SK-N-SH (cell line): ENCODE results near the gene PTPRG. TPM values are rescaled to one million over a fixed set of nuclear protein-coding genes. Genes with fewer than 3 reads are reported as not detected.

ENCODE experiments used
- CTCF ChIA-PET: fragments of 300-600, 350-600 bp; formaldehyde crosslinking; extraction: SDS; loops from one replicate; lab custom pipeline; 2021; lab: Yijun Ruan, JAX
- POLR2A ChIA-PET: fragments of 350-600 bp; sonication (Branson Sonifier 250); formaldehyde crosslinking; extraction: SDS; loops from one replicate; lab custom pipeline; 2020; ENCODE audit warnings: antibody characterized with exemption, inconsistent platforms; lab: Yijun Ruan, JAX
- DNase-seq: peaks from one replicate; pipeline ENCODE4 v3.0.0; 2012
- H2AFZ ChIP-seq: fragments of 200-600 bp; sonication (generic); 2 replicates; pipeline ENCODE4 v1.8.1; 2016; ENCODE audit warnings: antibody characterized with exemption, mild to moderate bottlenecking, low read depth
- H3F3A ChIP-seq: fragments of 200-600 bp; sonication (generic); replicated peaks from 2 replicates; pipeline ENCODE3; 2016; ENCODE audit warnings: antibody characterized with exemption, mild to moderate bottlenecking; ENCODE audit not compliant: insufficient read depth
- H3K27ac ChIP-seq, 2 experiments: fragments of 200-500 bp in 1 of 2; fragments of 200-600 bp in 1 of 2; sonication (Bioruptor generic) in 1 of 2; sonication (generic), shearing (Covaris generic) in 1 of 2; 2 replicates each; pipeline versions ENCODE4 v1.5.1 to v1.6.1; 2014 to 2016; ENCODE audit warnings: low read depth in 2 of 2, inconsistent platforms in 1 of 2, low read length in 1 of 2, mild to moderate bottlenecking in 1 of 2, mixed read lengths in 1 of 2
- H3K27me3 ChIP-seq: fragments of 200-600 bp; sonication (generic), shearing (Covaris generic); 2 replicates; pipeline ENCODE4 v1.6.1; 2016; ENCODE audit warnings: mixed run types; ENCODE audit not compliant: insufficient read depth
- H3K36me3 ChIP-seq, 2 experiments: fragments of 200-500 bp in 1 of 2; fragments of 200-600 bp in 1 of 2; sonication (Bioruptor generic) in 1 of 2; sonication (generic) in 1 of 2; replicated peaks in 1 of 2; 2 replicates each; pipeline versions ENCODE3 to v1.5.1; 2014 to 2016; ENCODE audit warnings: low read length in 1 of 2, mild to moderate bottlenecking in 1 of 2; ENCODE audit not compliant: insufficient read depth in 2 of 2, control insufficient read depth in 1 of 2
- H3K4me1 ChIP-seq, 2 experiments: fragments of 200-500 bp in 1 of 2; fragments of 200-600 bp in 1 of 2; sonication (Bioruptor generic) in 1 of 2; sonication (generic), shearing (Covaris generic) in 1 of 2; 2 replicates each; pipeline versions ENCODE4 v1.5.1 to v1.6.1; 2014 to 2016; ENCODE audit warnings: low read depth in 1 of 2, low read length in 1 of 2, mixed run types in 1 of 2; ENCODE audit not compliant: insufficient read depth in 2 of 2, control insufficient read depth in 1 of 2
- H3K4me2 ChIP-seq: fragments of 200-600 bp; sonication (generic), shearing (Covaris generic); 2 replicates; pipeline ENCODE4 v1.6.1; 2017; ENCODE audit warnings: mixed run types
- H3K4me3 ChIP-seq, 2 experiments: fragments of 200-500 bp in 1 of 2; fragments of 200-600 bp in 1 of 2; sonication (Bioruptor generic) in 1 of 2; sonication (generic), shearing (Covaris generic) in 1 of 2; 2 replicates each; pipeline versions ENCODE4 v1.5.1 to v1.8.1; 2014 to 2016; ENCODE audit warnings: low read depth in 2 of 2, inconsistent platforms in 1 of 2, low read length in 1 of 2, mild to moderate bottlenecking in 1 of 2, mixed read lengths in 1 of 2, moderate library complexity in 1 of 2
- H3K79me2 ChIP-seq: fragments of 200-600 bp; sonication (generic); 2 replicates; pipeline ENCODE4 v1.8.1; 2017; ENCODE audit warnings: mild to moderate bottlenecking; ENCODE audit not compliant: insufficient read depth
- H3K9ac ChIP-seq: fragments of 200-600 bp; sonication (generic); 2 replicates; pipeline ENCODE4 v1.6.1; 2017; ENCODE audit warnings: mixed run types
- H3K9me2 ChIP-seq: fragments of 200-600 bp; sonication (generic); 2 replicates; pipeline ENCODE4 v1.6.1; 2017; ENCODE audit warnings: mixed run types
- H3K9me3 ChIP-seq: fragments of 200-600 bp; sonication (generic); 2 replicates; pipeline ENCODE4 v1.6.1; 2017; ENCODE audit warnings: mixed run types, mild to moderate bottlenecking, moderate library complexity
- H4K20me1 ChIP-seq: fragments of 200-600 bp; sonication (generic); 2 replicates; pipeline ENCODE4 v1.6.1; 2017; ENCODE audit warnings: mild to moderate bottlenecking, mixed run types; ENCODE audit not compliant: insufficient read depth
- CTCF ChIP-seq: fragments of 200-600 bp; sonication (generic); IDR thresholded peaks from 2 replicates; pipeline ENCODE4 v1.6.1; 2017; ENCODE audit warnings: antibody characterized with exemption, mild to moderate bottlenecking, moderate library complexity
- FOXM1 ChIP-seq: IDR thresholded peaks from 2 replicates; pipeline ENCODE4 v1.4.0; 2012; ENCODE audit warnings: low read depth, mild to moderate bottlenecking
- MAX ChIP-seq: IDR thresholded peaks from 2 replicates; pipeline ENCODE4 v1.4.0; 2012; ENCODE audit warnings: low read depth
- MEF2A ChIP-seq: IDR thresholded peaks from 2 replicates; pipeline ENCODE4 v1.4.0; 2012; ENCODE audit warnings: low read depth, borderline replicate concordance
- NRF1 ChIP-seq: IDR thresholded peaks from 2 replicates; pipeline ENCODE4 v1.6.1; 2012; ENCODE audit warnings: low read depth, mild to moderate bottlenecking, low read length
- PBX3 ChIP-seq: IDR thresholded peaks from 2 replicates; pipeline ENCODE4; 2012
- POLR2AphosphoS5 ChIP-seq: IDR thresholded peaks from 2 replicates; pipeline ENCODE4 v1.6.1; 2012; ENCODE audit warnings: low read depth, low read length
- RAD21 ChIP-seq: IDR thresholded peaks from 2 replicates; pipeline ENCODE4 v1.6.1; 2012; ENCODE audit warnings: mild to moderate bottlenecking, low read length
- REST ChIP-seq: IDR thresholded peaks from 2 replicates; pipeline ENCODE4 v1.6.1; 2012; ENCODE audit warnings: mild to moderate bottlenecking, low read depth, low read length, moderate library complexity
- RXRA ChIP-seq: IDR thresholded peaks from 2 replicates; pipeline ENCODE4 v1.4.0; 2012; ENCODE audit warnings: low read depth, mild to moderate bottlenecking, borderline replicate concordance
- SMC3 ChIP-seq: IDR thresholded peaks from 2 replicates; pipeline ENCODE4 v1.6.1; 2012; ENCODE audit warnings: low read depth, low read length, improper control_type of control experiment
- TAF1 ChIP-seq: IDR thresholded peaks from 2 replicates; pipeline ENCODE4 v1.6.1; 2012; ENCODE audit warnings: low read depth, mild to moderate bottlenecking, low read length, moderate library complexity, borderline replicate concordance
- ZBTB33 ChIP-seq: IDR thresholded peaks from 2 replicates; pipeline ENCODE4 v1.4.0; 2012; ENCODE audit warnings: low read depth, borderline replicate concordance
- WGBS: methylation state at CpG from one replicate; pipeline ENCODE4 v1.1.6; 2017; ENCODE audit warnings: low lambda C conversion rate; 5-methylcytosine and 5-hydroxymethylcytosine counted together
- polyA plus RNA-seq, 3 experiments: library from polyadenylated mRNA; depleted of rRNA; stranded (reverse); fragments of >200 nt; gene quantifications; 2 replicates each; pipeline ENCODE4 v1.2.3, GENCODE V29; 2012

Gene PTPRG
- polyA plus RNA-seq, 1 of the 3 experiments (the other 2 are of a cell fraction), result 14.1 TPM

GRCh38 chr3:61594964-61595285 lies 33.6 kb downstream of the PTPRG start:
- H3K27ac ChIP-seq, result no peak overlapping the region
- no peaks in the 10 kb centered on the region for H3K36me3 ChIP-seq
- TF ChIP-seq RXRA (no peak), MAX (no peak), CTCF (no peak), FOXM1 (no peak), PBX3 (no peak)
- TF ChIP-seq, all 33 proteins: peak for 0
- POLR2A ChIA-PET, result no interaction called here
- no peaks in the 10 kb centered on the region for H3F3A ChIP-seq
- H3K27me3 ChIP-seq, result no peaks in the 10 kb centered on the region
- no peak overlapping the region for H2AFZ ChIP-seq
- peaks cover 0 to 14% of the 10 kb centered on the region in 2 experiments; a peak in 2 of 4 replicates for H3K4me1 ChIP-seq
- no peaks in the 10 kb centered on the region for H3K9me2 ChIP-seq
- no peaks in the 10 kb centered on the region for H3K9me3 ChIP-seq
- H3K4me3 ChIP-seq, result no peak overlapping the region
- no peak overlapping the region for H3K4me2 ChIP-seq
- H4K20me1 ChIP-seq, result peaks cover 5% of the 10 kb centered on the region
- peaks cover 62% of the 10 kb centered on the region for H3K79me2 ChIP-seq
- WGBS, result 76% methylated on average over 9 of the region's 9 CpGs
- H3K9ac ChIP-seq, result no peak overlapping the region
- CTCF ChIA-PET, result no interaction called here
- no peak for DNase-seq

- Histone ChIP-seq H3K27ac (no peak overlapping the region), H3K27me3 (no peaks in the 10 kb centered on the region), H3K4me2 (no peak overlapping the region), H3K79me2 (peaks cover 64% of the 10 kb centered on the region), H3K9me2 (no peaks in the 10 kb centered on the region), H4K20me1 (peaks cover 5% of the 10 kb centered on the region), H3K9me3 (no peaks in the 10 kb centered on the region), H3K9ac (no peak overlapping the region), H3K4me3 (no peak overlapping the region), H3K36me3 (no peaks in the 10 kb centered on the region), H2AFZ (no peak overlapping the region), H3F3A (no peaks in the 10 kb centered on the region), H3K4me1 (peaks cover 0 to 14% of the 10 kb centered on the region in 2 experiments; a peak in 2 of 4 replicates)
- CTCF ChIA-PET, result interaction anchor here (1.1 kb wide), 1 partner anchor 12 kb away, joined by 3 read pairs; no protein-coding TSS in a partner anchor
- 0% methylated on average over 1 of the region's 1 CpG for WGBS
- POLR2A ChIA-PET, result no interaction called here
- DNase-seq, result no peak
- TF ChIP-seq SMC3 (no peak), TAF1 (no peak)
Measured at GRCh38 chr3:61595288-61595687, 33.9 kb downstream of the PTPRG start.

GRCh38 chr3:61595826-61596225 lies 34.5 kb downstream of the PTPRG start:
- no peak for DNase-seq
- no peak overlapping the region for H3K4me3 ChIP-seq
- H3K9me2 ChIP-seq, result no peaks in the 10 kb centered on the region
- no peak overlapping the region for H3K4me2 ChIP-seq
- H3K27ac ChIP-seq, result no peak overlapping the region
- H3K36me3 ChIP-seq, result no peaks in the 10 kb centered on the region
- no peaks in the 10 kb centered on the region for H3F3A ChIP-seq
- H3K9me3 ChIP-seq, result no peaks in the 10 kb centered on the region
- ChIA-PET POLR2A (no interaction called here), CTCF (interaction anchor here (1.1 kb wide), 1 partner anchor 12 kb away, joined by 3 read pairs; no protein-coding TSS in a partner anchor)
- peaks cover 5% of the 10 kb centered on the region for H4K20me1 ChIP-seq
- WGBS, result 91% methylated on average over 3 of the region's 3 CpGs
- no peak overlapping the region for H3K9ac ChIP-seq
- peaks cover 0 to 14% of the 10 kb centered on the region in 2 experiments; a peak in 2 of 4 replicates for H3K4me1 ChIP-seq
- peaks cover 64% of the 10 kb centered on the region for H3K79me2 ChIP-seq
- no peaks in the 10 kb centered on the region for H3K27me3 ChIP-seq
- H2AFZ ChIP-seq, result no peak overlapping the region
- TF ChIP-seq RAD21 (no peak), MEF2A (no peak), NRF1 (no peak), ZBTB33 (no peak), REST (no peak), POLR2AphosphoS5 (no peak)
